Thymus (tissue), 11 donors: ENCODE results near the gene MEF2D. TPM values are rescaled to one million over a fixed set of nuclear protein-coding genes. Genes with fewer than 3 reads are reported as not detected.

Experiments used
- DNase-seq, 9 donors: peaks; one replicate each; pipeline ENCODE4 v3.0.0-alpha.2; 2013; ENCODE audit warnings: low spot score in 9 of 9, low read depth in 6 of 9, missing footprints in 1 of 9
- H3K27ac ChIP-seq, 2 donors: one replicate each; pipeline ENCODE4 v1.5.1; 2013; ENCODE audit warnings: control low read depth in 1 of 2, low read depth in 1 of 2, low read length in 1 of 2, mild to moderate bottlenecking in 1 of 2, moderate library complexity in 1 of 2
- H3K27me3 ChIP-seq, 2 donors: one replicate each; pipeline ENCODE4 v1.5.1; 2013; ENCODE audit warnings: low read length in 1 of 2; ENCODE audit not compliant: control insufficient read depth in 2 of 2, insufficient read depth in 1 of 2
- H3K36me3 ChIP-seq, 2 donors: one replicate each; pipeline ENCODE4 v1.5.1; 2013; ENCODE audit warnings: low read length in 1 of 2, mild to moderate bottlenecking in 1 of 2, moderate library complexity in 1 of 2; ENCODE audit not compliant: control insufficient read depth in 2 of 2, insufficient read depth in 2 of 2
- H3K4me1 ChIP-seq, 2 donors: one replicate each; pipeline ENCODE4 v1.5.1; 2013; ENCODE audit warnings: low read length in 2 of 2; ENCODE audit not compliant: control insufficient read depth in 2 of 2, insufficient read depth in 2 of 2
- H3K4me3 ChIP-seq, 2 donors: one replicate each; pipeline ENCODE4 v1.5.1; 2013; ENCODE audit warnings: low read length in 2 of 2, control low read depth in 1 of 2, mild to moderate bottlenecking in 1 of 2
- H3K9me3 ChIP-seq, 2 donors: one replicate each; pipeline ENCODE4 v1.5.1; 2013; ENCODE audit warnings: low read length in 1 of 2, mild to moderate bottlenecking in 1 of 2; ENCODE audit not compliant: control insufficient read depth in 2 of 2, insufficient read depth in 1 of 2
- WGBS: extraction: QIAGEN DNeasy Blood & Tissue Kit; methylation state at CpG from one replicate; pipeline ENCODE4 v1.1.7; 2013; 5-methylcytosine and 5-hydroxymethylcytosine counted together
- polyA plus RNA-seq: library from polyadenylated mRNA; stranded (reverse); fragments of 200-250 nt; gene quantifications from one replicate; pipeline ENCODE4 v1.2.3, GENCODE V29; 2013
- total RNA-seq: library from RNA; stranded (reverse); fragments of 120-200 nt; gene quantifications from one replicate; pipeline ENCODE4 v1.2.4, GENCODE V29; 2013
- donor health status: healthy.

The MEF2D gene
- total and polyA plus RNA-seq, 2 donors = 8.3 to 26.3 TPM

DNA sequence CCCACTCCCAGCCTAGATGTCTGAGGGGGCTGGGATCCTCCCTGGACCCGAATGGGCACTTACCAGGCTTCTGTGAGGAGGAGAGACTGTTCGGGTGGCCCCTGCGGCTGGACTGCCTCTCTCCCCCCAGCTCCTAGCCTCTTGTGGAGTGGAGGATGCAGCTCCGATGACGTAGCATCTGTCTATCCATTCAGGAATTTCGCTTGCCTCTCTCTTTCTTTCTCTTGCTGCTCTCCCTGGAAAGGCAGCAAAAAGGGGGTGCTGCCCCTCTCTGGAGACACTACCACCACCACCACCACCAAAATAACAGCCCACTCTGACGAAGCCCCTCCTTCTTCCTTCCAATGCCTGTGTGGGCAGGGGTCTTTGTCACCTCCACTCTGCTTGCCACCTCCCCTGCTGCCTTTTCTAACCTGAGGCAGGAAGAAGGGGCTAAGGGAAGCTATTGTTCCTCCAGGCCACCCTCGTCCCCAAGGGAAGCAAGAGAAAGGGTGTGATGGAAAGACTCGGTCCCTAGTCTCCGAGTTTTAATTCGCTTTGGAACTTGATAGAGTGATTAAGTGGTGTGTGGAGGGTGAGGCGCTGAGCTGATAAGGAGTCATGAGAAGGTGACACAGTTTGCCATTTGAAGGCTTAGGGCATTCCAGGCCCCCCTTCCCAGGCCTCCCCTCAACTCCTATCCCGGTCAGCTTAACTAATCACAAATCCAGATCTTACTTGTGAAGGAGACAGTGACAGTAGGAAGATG, 71.1 kb downstream of the MEF2D start:
- H3K27me3 ChIP-seq = peaks cover 54 to 99% of the 10 kb centered on the region in 2 donors
- no peak overlapping the region for H3K27ac ChIP-seq
- no peaks in the 10 kb centered on the region for H3K9me3 ChIP-seq
- 7% methylated on average over 13 of the region's 13 CpGs for WGBS
- no peak for DNase-seq
- no peaks in the 10 kb centered on the region for H3K36me3 ChIP-seq
- no peak overlapping the region for H3K4me3 ChIP-seq
- H3K4me1 ChIP-seq = no peaks in the 10 kb centered on the region

DNA sequence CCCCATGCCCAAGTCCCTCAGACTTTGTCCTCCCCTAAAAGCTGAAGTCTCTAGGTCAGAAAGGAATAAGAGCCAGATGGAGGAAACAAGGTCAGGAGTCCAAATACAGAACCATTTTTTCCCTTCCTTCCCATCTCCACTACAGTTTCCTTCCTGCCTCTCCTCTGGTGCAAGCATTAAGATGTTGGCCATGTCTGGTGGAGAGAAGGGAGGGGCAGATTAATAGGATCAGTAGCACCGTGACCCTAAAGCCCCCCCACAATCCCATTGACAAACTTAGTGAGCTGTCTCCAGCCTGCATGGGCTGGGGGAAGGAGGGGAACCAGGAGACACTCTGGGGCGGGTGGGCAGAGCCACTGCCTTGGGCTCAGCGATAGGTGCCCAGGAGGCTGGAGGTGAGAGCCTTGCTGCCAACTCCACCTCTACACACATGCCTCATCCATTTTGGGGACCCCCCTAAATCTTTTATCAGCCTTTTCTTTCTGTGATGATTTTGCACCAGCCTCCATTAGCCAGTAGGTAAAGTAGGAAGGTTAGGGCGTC, 71.8 kb downstream of the MEF2D start:
- no peaks in the 10 kb centered on the region for H3K36me3 ChIP-seq
- no peaks in the 10 kb centered on the region for H3K9me3 ChIP-seq
- H3K4me3 ChIP-seq = no peak overlapping the region
- no peak for DNase-seq
- 13% methylated on average over 4 of the region's 4 CpGs for WGBS
- H3K27me3 ChIP-seq = peaks cover 55 to 99% of the 10 kb centered on the region in 2 donors
- H3K4me1 ChIP-seq = no peaks in the 10 kb centered on the region
- H3K27ac ChIP-seq = no peak overlapping the region

DNA sequence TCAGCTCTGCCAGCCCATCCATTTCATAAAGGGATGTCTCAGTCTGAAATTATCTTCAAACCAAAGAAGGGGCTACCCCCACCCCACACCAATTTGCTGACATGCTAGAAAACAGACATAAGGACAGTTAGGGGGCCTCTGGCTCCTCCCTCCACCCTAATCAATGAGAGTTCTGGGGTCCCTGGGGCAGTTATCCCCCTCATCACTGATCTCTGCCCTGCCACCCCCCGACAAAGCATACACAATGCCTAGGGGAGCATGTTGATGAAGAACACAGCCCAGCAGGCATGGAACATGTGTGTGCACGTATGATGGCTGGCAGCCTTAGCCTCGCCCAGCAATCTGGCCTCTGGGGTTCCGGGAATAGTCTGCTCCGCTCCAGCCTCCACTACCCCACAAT, 72.6 kb downstream of the MEF2D start:
- H3K27me3 ChIP-seq = peaks cover 56 to 99% of the 10 kb centered on the region in 2 donors
- H3K9me3 ChIP-seq = no peaks in the 10 kb centered on the region
- no peak for DNase-seq
- no peaks in the 10 kb centered on the region for H3K36me3 ChIP-seq
- no peak overlapping the region for H3K27ac ChIP-seq
- H3K4me1 ChIP-seq = no peaks in the 10 kb centered on the region
- WGBS = 75% methylated on average over 5 of the region's 5 CpGs
- no peak overlapping the region for H3K4me3 ChIP-seq

DNA sequence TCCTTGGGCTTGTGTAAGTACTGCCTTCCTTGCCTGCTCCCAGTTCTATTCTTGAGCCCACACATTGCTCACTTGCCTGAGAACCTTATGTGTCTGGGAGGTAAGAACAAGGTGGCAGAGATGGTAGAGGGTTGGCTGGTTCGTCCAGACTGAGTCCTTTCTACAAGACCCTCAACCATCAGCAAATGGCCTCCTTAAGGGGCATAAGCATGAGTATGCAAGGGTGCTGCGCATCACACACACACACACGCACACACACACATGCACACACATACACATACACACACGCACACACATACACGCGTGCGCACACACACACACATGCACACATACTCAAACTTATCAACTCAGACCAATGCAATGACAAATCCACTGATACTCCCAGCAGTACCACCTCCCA, 74.6 kb downstream of the MEF2D start:
- H3K9me3 ChIP-seq = peaks cover 0 to 4% of the 10 kb centered on the region in 2 donors
- peaks cover 6 to 9% of the 10 kb centered on the region in 2 donors for H3K4me1 ChIP-seq
- DNase-seq = no peak
- no peaks in the 10 kb centered on the region for H3K36me3 ChIP-seq
- no peak overlapping the region for H3K27ac ChIP-seq
- H3K27me3 ChIP-seq = peaks cover 64 to 99% of the 10 kb centered on the region in 2 donors
- 97% methylated on average over 7 of the region's 7 CpGs for WGBS
- no peak overlapping the region for H3K4me3 ChIP-seq

DNA sequence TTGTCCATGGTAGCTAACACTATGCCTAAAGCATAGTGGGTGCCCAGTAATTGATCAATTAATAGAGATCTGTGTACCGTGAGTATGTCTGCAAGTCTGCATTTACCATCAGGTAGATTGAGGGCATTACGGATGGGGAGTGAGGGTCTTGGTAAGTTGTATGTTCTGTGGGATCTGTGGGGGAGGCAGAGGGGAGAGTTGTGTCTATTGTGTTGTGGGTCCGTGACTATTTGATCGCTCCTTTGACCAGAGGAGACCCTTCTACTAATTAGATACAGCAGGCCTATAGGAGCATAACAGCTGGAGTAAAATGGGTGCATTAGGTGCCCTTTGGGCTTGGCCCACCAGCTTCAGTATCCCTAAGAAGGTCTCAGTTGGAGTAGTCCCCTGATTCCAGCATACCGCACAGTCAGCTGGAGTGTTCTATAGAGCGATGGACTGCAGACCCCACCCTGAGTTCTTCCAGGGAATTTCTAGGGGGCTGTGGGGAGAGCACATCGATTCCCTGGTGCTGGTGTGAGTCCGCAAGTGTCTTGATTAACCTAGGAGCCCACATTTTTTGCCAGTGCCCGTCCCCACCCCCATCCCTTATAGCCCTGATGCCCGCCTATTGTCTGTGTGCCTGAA, 75.7 kb downstream of the MEF2D start:
- no peak overlapping the region for H3K27ac ChIP-seq
- WGBS = 79% methylated on average over 10 of the region's 10 CpGs
- no peak overlapping the region for H3K4me3 ChIP-seq
- peaks cover 2 to 4% of the 10 kb centered on the region in 2 donors for H3K9me3 ChIP-seq
- peaks cover 68 to 99% of the 10 kb centered on the region in 2 donors for H3K27me3 ChIP-seq
- H3K4me1 ChIP-seq = peaks cover 15 to 20% of the 10 kb centered on the region in 2 donors
- no peak for DNase-seq
- H3K36me3 ChIP-seq = no peaks in the 10 kb centered on the region

DNA sequence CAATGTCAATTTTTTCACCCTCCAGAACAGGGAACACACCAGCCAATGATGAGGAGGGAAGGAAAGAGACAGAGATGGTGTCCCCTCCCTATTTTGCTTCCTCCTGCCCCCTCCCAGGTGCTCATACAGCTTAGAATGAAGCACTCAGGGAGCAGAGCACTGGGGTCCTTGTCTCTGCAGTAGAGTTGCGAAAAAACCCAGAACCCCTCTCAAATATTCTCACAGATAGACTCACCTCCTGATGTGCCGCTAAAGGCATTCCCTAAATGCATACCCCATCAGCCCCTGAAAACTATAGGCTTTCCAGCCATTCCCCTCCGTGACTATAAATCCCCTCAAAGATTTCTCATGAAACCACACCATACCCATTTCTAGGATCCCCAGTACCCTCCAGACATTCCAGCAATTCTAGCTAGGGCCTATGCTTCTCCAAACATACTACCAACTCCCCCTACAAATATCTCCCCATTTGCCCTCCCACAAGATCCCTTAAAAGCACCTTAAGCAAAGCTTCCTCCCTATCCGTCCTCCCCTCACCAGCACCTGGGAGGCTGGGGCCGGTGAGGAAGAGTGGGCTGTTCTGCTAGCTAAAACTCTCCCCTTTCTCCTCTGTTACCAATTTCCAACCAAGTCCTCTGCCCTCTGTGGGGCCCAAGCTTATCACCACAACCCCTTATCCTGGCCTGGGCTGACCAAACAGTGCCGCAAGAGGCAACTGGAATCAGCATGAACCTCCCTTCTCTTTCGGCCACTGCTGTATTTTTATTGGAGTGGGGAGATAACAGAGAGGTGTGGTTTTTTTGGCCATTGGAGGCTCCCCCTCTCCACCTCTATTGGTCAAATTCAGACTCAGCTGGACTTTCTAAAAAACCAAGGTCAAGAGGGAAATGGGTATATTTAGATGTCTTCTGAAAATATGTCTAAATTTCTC, 76.9 kb downstream of the MEF2D start:
- H3K27ac ChIP-seq = no peak overlapping the region
- 41% methylated on average over 7 of the region's 7 CpGs for WGBS
- DNase-seq = no peak
- H3K36me3 ChIP-seq = no peaks in the 10 kb centered on the region
- H3K4me3 ChIP-seq = no peak overlapping the region
- H3K27me3 ChIP-seq = peaks cover 72 to 99% of the 10 kb centered on the region in 2 donors
- peaks cover 2 to 4% of the 10 kb centered on the region in 2 donors for H3K9me3 ChIP-seq
- H3K4me1 ChIP-seq = peaks cover 15 to 23% of the 10 kb centered on the region in 2 donors

DNA sequence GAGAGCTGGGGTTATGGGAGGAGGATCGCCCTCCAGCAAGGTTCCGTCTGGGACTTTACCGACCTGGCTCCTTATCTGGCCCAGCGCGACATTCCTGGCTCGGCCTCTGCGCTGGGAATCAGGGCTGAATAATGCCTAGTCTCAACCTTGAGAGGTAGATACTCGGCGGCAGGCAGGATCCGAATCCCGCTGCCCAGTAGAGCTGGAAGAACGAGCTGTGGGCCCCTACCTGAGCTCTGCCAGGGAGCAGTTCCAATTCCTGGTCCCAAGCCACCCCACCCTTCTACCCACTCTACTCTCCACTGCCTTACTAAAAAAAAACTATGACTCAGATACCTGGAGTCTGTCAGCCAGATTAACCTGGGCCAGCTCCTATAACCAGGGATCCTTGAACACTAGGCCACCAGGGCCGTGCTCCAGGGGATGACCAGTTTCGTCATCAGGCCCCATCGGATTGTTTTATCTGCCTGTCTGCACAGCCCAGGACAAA, 77.9 kb downstream of the MEF2D start:
- H3K27ac ChIP-seq = no peak overlapping the region
- H3K9me3 ChIP-seq = peaks cover 2 to 4% of the 10 kb centered on the region in 2 donors
- peaks cover 78 to 99% of the 10 kb centered on the region in 2 donors for H3K27me3 ChIP-seq
- 16% methylated on average over 15 of the region's 15 CpGs for WGBS
- H3K4me3 ChIP-seq = no peak overlapping the region
- no peaks in the 10 kb centered on the region for H3K36me3 ChIP-seq
- peaks cover 15 to 23% of the 10 kb centered on the region in 2 donors for H3K4me1 ChIP-seq
- DNase-seq = no peak

DNA sequence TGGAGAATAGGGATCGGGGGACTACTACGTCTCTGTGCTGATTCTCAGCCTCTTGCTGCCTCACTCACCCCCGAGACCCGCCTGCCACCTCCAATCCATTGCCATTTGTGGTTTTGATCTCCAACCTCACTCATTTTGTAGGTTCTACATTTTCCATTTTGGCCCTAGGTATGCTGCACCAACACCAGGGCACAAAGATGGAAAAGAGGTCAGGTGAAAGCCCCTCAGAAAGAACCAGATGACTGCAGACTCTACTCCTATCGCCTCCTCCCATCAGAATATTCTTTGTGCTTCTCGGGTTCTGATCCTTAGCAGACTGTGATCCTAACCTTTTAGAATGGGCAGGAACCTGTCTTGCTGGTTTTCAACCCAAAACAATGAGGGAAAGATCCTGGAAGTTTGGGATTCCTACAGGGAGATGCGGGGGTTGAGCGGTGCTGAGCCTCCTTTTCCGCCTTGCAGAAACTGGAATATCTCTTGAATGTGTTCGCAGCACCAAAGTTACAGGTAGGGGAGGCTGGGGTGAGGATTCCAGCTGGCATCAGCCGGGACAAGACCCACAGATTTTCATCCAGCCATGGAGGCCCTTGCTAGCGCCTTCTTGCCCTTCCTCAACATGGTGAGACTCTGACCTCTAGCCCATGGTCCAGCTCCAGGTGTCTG, 78.5 kb downstream of the MEF2D start:
- no peak for DNase-seq
- peaks cover 15 to 23% of the 10 kb centered on the region in 2 donors for H3K4me1 ChIP-seq
- H3K27me3 ChIP-seq = peaks cover 80 to 99% of the 10 kb centered on the region in 2 donors
- H3K36me3 ChIP-seq = no peaks in the 10 kb centered on the region
- H3K4me3 ChIP-seq = peak overlapping the region in 1 of 2 donors; percentile 40
- no peak overlapping the region for H3K27ac ChIP-seq
- 14% methylated on average over 12 of the region's 12 CpGs for WGBS
- H3K9me3 ChIP-seq = peaks cover 2 to 4% of the 10 kb centered on the region in 2 donors
